Fibroblast of lung (primary cell): Measurements from ENCODE around the gene FERMT1.

Source experiments
- EZH2 ChIP-seq: IDR thresholded peaks from 2 replicates; pipeline ENCODE4 v1.5.1; 2012; ENCODE audit warnings: low read length, control low read depth, mild to moderate bottlenecking; ENCODE audit errors: missing control alignments
- TF ChIP-seq, protein P1 (sequence below), 2 donors: IDR thresholded peaks in 1 of 2; conservative IDR thresholded peaks in 1 of 2; 1 replicate in 1 of 2; 2 replicates in 1 of 2; pipeline ENCODE4 v1.5.1; 2011 to 2012; ENCODE audit warnings: low read length in 2 of 2, control low read depth in 1 of 2, inconsistent platforms in 1 of 2, low read depth in 1 of 2, mild to moderate bottlenecking in 1 of 2

DNA sequence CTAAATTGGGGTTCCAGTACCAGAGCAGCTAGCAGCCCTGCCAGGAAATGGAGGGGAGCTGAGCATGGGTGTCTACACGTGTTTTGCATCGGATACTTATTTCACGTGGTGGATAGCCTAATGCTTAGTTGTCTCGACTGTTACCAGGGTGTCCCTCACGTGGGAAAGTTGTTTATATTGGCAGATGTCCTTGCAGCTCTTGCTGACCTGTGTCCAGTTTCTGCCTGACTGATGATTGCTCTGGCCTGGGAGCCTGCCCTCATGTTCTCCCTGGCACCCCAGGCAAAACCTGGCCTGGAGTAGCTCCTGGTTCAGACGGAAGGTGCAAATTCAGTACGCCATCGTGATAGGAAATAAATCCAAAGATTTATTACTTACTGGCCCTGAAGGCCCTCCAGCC, 11.8 kb upstream of the FERMT1 start:
- TF ChIP-seq, protein P1, sequence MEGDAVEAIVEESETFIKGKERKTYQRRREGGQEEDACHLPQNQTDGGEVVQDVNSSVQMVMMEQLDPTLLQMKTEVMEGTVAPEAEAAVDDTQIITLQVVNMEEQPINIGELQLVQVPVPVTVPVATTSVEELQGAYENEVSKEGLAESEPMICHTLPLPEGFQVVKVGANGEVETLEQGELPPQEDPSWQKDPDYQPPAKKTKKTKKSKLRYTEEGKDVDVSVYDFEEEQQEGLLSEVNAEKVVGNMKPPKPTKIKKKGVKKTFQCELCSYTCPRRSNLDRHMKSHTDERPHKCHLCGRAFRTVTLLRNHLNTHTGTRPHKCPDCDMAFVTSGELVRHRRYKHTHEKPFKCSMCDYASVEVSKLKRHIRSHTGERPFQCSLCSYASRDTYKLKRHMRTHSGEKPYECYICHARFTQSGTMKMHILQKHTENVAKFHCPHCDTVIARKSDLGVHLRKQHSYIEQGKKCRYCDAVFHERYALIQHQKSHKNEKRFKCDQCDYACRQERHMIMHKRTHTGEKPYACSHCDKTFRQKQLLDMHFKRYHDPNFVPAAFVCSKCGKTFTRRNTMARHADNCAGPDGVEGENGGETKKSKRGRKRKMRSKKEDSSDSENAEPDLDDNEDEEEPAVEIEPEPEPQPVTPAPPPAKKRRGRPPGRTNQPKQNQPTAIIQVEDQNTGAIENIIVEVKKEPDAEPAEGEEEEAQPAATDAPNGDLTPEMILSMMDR (conservative IDR thresholded peaks at IDR 0.05 in 1 of 2, IDR thresholded peaks at IDR 0.05 in 1 of 2; ENCODE audit: low read depth in 1 of 2, low read length in 2 of 2) = no peak
- TF ChIP-seq EZH2 = no peak
